NCI-H128 (cell line): Measurements from ENCODE around the gene MRGPRD.

Experiments used
- DNase-seq: peaks from one replicate; lab custom pipeline; 2025; ENCODE audit not compliant: unreplicated experiment; lab: John Stamatoyannopoulos, UW

Gene MRGPRD

DNA sequence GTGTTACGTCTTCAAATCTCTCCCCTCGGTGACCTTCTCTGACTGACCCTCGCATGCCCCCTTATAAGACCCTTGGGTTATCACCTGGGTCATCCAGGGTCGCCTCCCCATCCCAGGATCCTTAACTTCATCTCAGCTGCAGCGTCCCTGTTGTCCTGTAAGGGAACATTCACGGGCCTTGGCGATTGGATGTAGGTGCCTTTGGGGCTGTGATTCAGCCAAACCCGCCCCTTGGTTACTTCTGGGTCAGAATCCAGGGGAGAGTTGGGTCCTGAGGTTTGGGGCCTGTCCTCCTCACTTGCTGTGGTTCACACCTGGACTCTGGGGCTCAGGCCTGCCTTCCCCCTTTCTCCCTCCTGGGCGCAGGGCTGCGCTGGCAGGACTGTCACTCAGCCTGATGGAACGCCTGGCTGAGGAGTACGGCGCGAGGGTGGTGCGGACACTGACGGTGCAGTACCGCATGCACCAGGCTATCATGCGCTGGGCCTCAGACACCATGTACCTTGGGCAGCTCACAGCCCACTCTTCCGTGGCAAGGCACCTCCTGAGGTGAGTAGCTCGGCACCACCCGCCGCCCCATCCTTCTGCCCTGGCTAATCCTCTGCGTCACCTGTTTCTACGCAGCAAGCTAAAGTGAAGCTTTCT, 47.7 kb downstream of the MRGPRD start:
- DNase-seq: no peak

DNA sequence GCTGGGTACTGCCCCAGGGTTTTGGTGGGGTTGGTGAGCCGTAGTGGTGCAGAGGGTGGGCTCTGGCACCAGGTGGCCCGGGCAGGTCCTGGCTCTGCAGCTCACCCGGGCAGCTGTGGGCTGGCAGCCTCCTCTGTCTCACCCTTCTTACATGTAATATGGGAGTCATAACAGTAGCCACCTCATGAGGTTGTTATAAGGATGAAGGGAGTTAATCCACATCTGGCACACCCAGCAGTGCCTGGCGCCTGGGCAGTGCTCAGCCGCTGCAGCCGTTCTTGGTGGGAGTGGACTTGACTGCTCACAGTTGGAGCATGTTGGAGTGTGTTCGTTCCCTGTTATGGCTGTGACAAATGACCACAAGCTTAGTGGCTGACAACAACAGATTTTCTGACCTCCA, 48.4 kb downstream of the MRGPRD start:
- no peak for DNase-seq

DNA sequence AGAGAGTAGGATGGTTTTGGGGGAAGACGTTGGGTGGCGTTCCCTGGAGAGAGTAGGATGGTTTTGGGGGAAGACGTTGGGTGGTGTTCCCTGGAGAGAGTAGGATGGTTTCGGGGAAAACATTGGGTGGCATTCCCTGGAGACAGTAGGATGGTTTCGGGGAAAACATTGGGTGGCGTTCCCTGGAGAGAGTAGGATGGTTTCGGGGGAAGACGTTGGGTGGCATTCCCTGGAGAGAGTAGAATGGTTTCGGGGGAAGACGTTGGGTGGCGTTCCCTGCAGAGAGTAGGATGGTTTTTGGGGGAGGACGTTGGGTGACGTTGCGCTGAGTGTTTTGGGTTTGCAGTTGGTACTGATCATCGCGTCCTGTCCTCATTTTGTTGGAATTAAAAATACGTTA, 48.9 kb downstream of the MRGPRD start:
- no peak for DNase-seq

DNA sequence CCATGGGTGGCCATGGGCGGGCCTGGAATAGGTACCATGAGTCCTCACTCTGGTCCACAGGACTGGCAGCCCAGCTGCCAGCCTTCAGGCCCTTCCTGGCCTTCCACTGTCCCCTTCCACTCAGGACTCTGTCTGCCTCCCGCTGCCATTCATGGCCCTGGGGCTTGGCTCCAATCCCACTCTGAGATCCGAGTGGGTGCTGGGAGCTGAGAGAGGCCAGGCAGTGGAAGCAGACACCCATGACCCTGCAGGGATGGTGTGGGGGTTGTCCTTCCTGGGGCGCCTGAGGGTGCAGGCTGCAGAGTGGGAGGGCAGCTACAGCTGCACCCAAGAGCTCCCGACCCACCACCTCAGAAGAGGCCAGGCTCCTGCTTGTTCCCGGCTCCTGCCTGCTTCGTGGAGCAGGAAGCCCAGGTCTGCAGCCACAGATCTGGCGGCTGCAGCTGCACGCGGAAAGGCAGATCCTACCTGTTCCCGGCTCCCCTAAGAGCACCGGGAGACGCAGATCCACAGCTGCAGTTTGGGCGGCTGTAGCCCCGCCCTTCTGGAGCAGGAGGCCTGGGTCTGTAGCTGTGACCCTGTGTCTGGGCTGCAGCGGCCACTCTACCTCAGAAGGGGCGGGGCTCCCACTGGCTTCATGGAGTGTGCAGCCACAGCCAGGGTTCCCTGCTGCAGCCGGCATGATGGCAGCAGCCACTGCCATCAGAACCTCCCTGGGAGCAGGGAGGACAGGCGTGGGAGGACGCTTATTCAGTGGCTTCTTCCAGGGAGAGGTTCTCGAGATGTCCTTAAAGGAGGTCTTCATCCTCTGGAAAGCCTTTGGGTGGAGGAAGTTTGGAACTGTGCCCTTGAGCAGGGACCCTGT, 49.6 kb downstream of the MRGPRD start:
- no peak for DNase-seq
